GM23248 (cell line): Measurements from ENCODE around the gene PCSK5.

Source experiments
- EZH2 ChIP-seq: fragments of 200-600 bp; sonication (generic); IDR thresholded peaks from 2 replicates; pipeline ENCODE4 v1.6.1; 2018; ENCODE audit warnings: antibody characterized with exemption, mild to moderate bottlenecking; ENCODE audit not compliant: insufficient read depth, poor library complexity, severe bottlenecking
- EZH2phosphoT487 ChIP-seq: fragments of 200-600 bp; sonication (generic); IDR thresholded peaks from 2 replicates; pipeline ENCODE4 v1.6.1; 2018; ENCODE audit warnings: antibody characterized with exemption, moderate library complexity, mild to moderate bottlenecking, low read depth; ENCODE audit not compliant: insufficient read depth

GRCh38 chr9:75927356-75927755 lies 36.9 kb downstream of the PCSK5 start:
- TF ChIP-seq EZH2phosphoT487, result no peak
- TF ChIP-seq EZH2, result no peak
